ENCODE data around the gene NTMT1.

DNA sequence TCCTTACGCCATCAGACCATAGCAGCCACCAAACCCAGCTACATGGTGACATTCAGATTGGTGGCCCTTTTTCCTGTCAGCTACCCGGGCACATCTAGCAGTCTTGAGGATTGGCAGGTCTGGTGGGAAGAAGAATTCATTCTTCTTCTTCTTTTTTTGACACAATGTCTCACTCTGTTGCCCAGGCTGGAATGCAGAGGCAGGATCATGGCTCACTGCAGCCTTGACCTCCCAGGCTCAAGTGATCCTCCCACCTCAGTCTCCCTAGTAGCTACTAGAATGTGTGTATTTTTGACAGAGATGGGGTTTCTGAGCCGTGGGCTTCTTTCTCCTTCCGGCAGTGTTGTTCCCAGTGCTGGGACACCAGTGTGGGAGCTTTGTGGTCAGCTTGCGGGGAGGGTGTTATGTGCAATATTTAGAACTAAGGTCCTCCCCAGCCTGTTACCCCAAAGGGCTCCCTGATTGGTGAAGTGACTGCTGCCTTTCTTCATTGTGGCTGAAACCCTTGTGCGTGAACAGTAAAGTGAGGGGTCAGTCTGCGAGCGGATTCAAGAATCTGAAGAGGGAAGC lies 3.4 kb downstream of the NTMT1 start:
- TF ChIP-seq, protein P1, sequence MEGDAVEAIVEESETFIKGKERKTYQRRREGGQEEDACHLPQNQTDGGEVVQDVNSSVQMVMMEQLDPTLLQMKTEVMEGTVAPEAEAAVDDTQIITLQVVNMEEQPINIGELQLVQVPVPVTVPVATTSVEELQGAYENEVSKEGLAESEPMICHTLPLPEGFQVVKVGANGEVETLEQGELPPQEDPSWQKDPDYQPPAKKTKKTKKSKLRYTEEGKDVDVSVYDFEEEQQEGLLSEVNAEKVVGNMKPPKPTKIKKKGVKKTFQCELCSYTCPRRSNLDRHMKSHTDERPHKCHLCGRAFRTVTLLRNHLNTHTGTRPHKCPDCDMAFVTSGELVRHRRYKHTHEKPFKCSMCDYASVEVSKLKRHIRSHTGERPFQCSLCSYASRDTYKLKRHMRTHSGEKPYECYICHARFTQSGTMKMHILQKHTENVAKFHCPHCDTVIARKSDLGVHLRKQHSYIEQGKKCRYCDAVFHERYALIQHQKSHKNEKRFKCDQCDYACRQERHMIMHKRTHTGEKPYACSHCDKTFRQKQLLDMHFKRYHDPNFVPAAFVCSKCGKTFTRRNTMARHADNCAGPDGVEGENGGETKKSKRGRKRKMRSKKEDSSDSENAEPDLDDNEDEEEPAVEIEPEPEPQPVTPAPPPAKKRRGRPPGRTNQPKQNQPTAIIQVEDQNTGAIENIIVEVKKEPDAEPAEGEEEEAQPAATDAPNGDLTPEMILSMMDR (IDR thresholded peaks at IDR 0.05 in 2 of 3, conservative IDR thresholded peaks at IDR 0.05 in 1 of 3; ENCODE audit: borderline replicate concordance in 1 of 3, insufficient read depth in 1 of 3, low read depth in 2 of 3, low read length in 2 of 3), result no peak
- TF ChIP-seq CEBPB (IDR thresholded peaks at IDR 0.05; ENCODE audit: low read depth), result no peak
- TF ChIP-seq EZH2 (IDR thresholded peaks at IDR 0.05), result no peak
- TF ChIP-seq, protein P2, sequence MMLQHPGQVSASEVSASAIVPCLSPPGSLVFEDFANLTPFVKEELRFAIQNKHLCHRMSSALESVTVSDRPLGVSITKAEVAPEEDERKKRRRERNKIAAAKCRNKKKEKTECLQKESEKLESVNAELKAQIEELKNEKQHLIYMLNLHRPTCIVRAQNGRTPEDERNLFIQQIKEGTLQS (IDR thresholded peaks at IDR 0.05), result no peak
- no peak for TF ChIP-seq EZH2phosphoT487 (IDR thresholded peaks at IDR 0.05; ENCODE audit: borderline replicate concordance)
- TF ChIP-seq, protein P3, sequence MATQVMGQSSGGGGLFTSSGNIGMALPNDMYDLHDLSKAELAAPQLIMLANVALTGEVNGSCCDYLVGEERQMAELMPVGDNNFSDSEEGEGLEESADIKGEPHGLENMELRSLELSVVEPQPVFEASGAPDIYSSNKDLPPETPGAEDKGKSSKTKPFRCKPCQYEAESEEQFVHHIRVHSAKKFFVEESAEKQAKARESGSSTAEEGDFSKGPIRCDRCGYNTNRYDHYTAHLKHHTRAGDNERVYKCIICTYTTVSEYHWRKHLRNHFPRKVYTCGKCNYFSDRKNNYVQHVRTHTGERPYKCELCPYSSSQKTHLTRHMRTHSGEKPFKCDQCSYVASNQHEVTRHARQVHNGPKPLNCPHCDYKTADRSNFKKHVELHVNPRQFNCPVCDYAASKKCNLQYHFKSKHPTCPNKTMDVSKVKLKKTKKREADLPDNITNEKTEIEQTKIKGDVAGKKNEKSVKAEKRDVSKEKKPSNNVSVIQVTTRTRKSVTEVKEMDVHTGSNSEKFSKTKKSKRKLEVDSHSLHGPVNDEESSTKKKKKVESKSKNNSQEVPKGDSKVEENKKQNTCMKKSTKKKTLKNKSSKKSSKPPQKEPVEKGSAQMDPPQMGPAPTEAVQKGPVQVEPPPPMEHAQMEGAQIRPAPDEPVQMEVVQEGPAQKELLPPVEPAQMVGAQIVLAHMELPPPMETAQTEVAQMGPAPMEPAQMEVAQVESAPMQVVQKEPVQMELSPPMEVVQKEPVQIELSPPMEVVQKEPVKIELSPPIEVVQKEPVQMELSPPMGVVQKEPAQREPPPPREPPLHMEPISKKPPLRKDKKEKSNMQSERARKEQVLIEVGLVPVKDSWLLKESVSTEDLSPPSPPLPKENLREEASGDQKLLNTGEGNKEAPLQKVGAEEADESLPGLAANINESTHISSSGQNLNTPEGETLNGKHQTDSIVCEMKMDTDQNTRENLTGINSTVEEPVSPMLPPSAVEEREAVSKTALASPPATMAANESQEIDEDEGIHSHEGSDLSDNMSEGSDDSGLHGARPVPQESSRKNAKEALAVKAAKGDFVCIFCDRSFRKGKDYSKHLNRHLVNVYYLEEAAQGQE (IDR thresholded peaks at IDR 0.05; ENCODE audit: low read depth), result no peak
- no peak for TF ChIP-seq POLR2AphosphoS5 (IDR thresholded peaks at IDR 0.05; ENCODE audit: low read depth, low read length)
- TF ChIP-seq SIN3A (IDR thresholded peaks at IDR 0.05; ENCODE audit: low read depth), result no peak
- no peak for TF ChIP-seq POLR2A (IDR thresholded peaks at IDR 0.05; ENCODE audit: borderline replicate concordance, extremely low read depth, insufficient read depth, insufficient read length)
- TF ChIP-seq EGR1 (IDR thresholded peaks at IDR 0.05; ENCODE audit: low read depth), result no peak
- no peak for TF ChIP-seq RAD21 (IDR thresholded peaks at IDR 0.05; ENCODE audit: low read depth)
- TF ChIP-seq YY1 (IDR thresholded peaks at IDR 0.05; ENCODE audit: extremely low read depth, insufficient replicate concordance, low read depth, low read length), result no peak
- TF ChIP-seq, protein P4, sequence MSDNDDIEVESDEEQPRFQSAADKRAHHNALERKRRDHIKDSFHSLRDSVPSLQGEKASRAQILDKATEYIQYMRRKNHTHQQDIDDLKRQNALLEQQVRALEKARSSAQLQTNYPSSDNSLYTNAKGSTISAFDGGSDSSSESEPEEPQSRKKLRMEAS (IDR thresholded peaks at IDR 0.05), result no peak
- no peak for TF ChIP-seq TCF7L2 (IDR thresholded peaks at IDR 0.05; ENCODE audit: borderline replicate concordance, extremely low read depth, insufficient read depth, insufficient read length)

All from HCT116 (cell line).